ENCODE results near the gene IMMP2L. TPM values are rescaled to one million over a fixed set of nuclear protein-coding genes. Genes with fewer than 3 reads are reported as not detected.

The IMMP2L gene
- total and polyA plus RNA-seq, 2 of the 13 experiments (the other 11 are each of a cell fraction or from before 2014, with no cell fraction given): 7.8 to 16.9 TPM

- TF ChIP-seq SNAI1 (CRISPR knock-in tag; IDR thresholded peaks at IDR 0.05; ENCODE audit: borderline replicate concordance): no peak
- in situ Hi-C loops (cut with HindIII; ENCODE audit: extremely low pct_ligation_motif_present, low pct_unique_long_range_greater_than_20kb): no loop called here
- Histone ChIP-seq H3K9me3 (ENCODE audit: low read length) (no peaks in the 10 kb centered on the region), H3K9ac (ENCODE audit: insufficient read depth, low read depth, low read length) (no peak overlapping the region), H3K27ac (ENCODE audit: extremely low read length, insufficient read depth, low read length) (no peak overlapping the region), H3K4me2 (ENCODE audit: low read depth, low read length) (no peak overlapping the region), H3K4me1 (ENCODE audit: insufficient read depth, low read length) (no peaks in the 10 kb centered on the region), H4K20me1 (ENCODE audit: insufficient read depth, low read length) (no peaks in the 10 kb centered on the region), H3K4me3 (replicated peaks in 1 of 3; ENCODE audit: insufficient read depth in 1 of 3, low read depth in 2 of 3, low read length in 3 of 3) (no peak overlapping the region), H3K27me3 (ENCODE audit: control insufficient read depth in 1 of 2, insufficient read depth in 2 of 2, low read length in 2 of 2) (no peaks in the 10 kb centered on the region), H2AFZ (ENCODE audit: low read length) (no peak overlapping the region), H3K79me2 (ENCODE audit: insufficient read depth, low read length) (no peaks in the 10 kb centered on the region), H3K36me3 (replicated peaks in 1 of 2; ENCODE audit: control insufficient read depth in 1 of 2, insufficient read depth in 2 of 2, low read length in 2 of 2) (no peaks in the 10 kb centered on the region)
- intact Hi-C loops (cut with micrococcal nuclease; ENCODE audit: unreplicated experiment): no loop called here
- WGBS (ENCODE audit: low lambda C conversion rate): 36% methylated on average over 2 of the region's 2 CpGs
- ChIA-PET CTCF (ENCODE audit: low intra/inter-chr PET ratio, low total read pairs) (no interaction called here), POLR2A (no interaction called here)
- no TSS peak for BruUV-seq (replicated peaks)
- no peak for FAIRE-seq
- ATAC-seq: no peak
- no peak for DNase-seq (ENCODE audit: low spot score)
Measured at GRCh38 chr7:110688908-110689307, 873.4 kb downstream of the IMMP2L start.

DNA sequence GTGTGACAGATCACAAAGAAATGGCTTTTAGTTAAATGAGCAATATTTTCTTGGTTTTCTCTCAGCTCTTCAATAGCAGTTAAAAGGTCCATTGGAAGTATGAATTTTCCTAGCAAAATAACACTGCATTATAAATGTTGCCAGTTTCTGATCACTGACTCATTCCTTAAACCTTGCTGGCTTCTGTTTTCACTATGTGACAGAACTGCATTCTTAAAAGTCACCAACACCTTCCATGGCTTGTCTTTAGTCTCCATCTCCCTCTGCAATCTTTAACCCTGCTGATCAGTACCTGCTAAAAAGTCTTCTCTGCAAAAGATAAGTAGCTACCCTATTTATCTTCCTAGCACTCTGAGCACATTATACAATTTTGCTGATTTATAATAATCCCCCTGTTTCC, 876.4 kb downstream of the IMMP2L start:
- in situ Hi-C loops (cut with HindIII; ENCODE audit: extremely low pct_ligation_motif_present, low pct_unique_long_range_greater_than_20kb): no loop called here
- H3K4me3 ChIP-seq (replicated peaks in 1 of 3; ENCODE audit: insufficient read depth in 1 of 3, low read depth in 2 of 3, low read length in 3 of 3): no peak overlapping the region
- no peak overlapping the region for H2AFZ ChIP-seq (ENCODE audit: low read length)
- no peaks in the 10 kb centered on the region for H3K79me2 ChIP-seq (ENCODE audit: insufficient read depth, low read length)
- no peak overlapping the region for H3K9ac ChIP-seq (ENCODE audit: insufficient read depth, low read depth, low read length)
- ATAC-seq: no peak
- no peaks in the 10 kb centered on the region for H3K36me3 ChIP-seq (replicated peaks in 1 of 2; ENCODE audit: control insufficient read depth in 1 of 2, insufficient read depth in 2 of 2, low read length in 2 of 2)
- BruUV-seq (replicated peaks): no TSS peak
- no peak overlapping the region for H3K4me2 ChIP-seq (ENCODE audit: low read depth, low read length)
- no peaks in the 10 kb centered on the region for H3K9me3 ChIP-seq (ENCODE audit: low read length)
- no peak for DNase-seq (ENCODE audit: low spot score)
- ChIA-PET CTCF (ENCODE audit: low intra/inter-chr PET ratio, low total read pairs) (no interaction called here), POLR2A (no interaction called here)
- intact Hi-C loops (cut with micrococcal nuclease; ENCODE audit: unreplicated experiment): no loop called here
- H4K20me1 ChIP-seq (ENCODE audit: insufficient read depth, low read length): no peaks in the 10 kb centered on the region
- FAIRE-seq: no peak
- TF ChIP-seq BCL6 (CRISPR knock-in tag; IDR thresholded peaks at IDR 0.05) (no peak), CREBL2 (CRISPR knock-in tag; IDR thresholded peaks at IDR 0.05; ENCODE audit: borderline replicate concordance) (no peak), POLR2AphosphoS2 (IDR thresholded peaks at IDR 0.05; ENCODE audit: low read depth, low read length) (no peak), TCF12 (IDR thresholded peaks at IDR 0.05) (no peak), TCF12 (CRISPR knock-in tag; IDR thresholded peaks at IDR 0.05) (no peak), ZNF124 (CRISPR knock-in tag; IDR thresholded peaks at IDR 0.05) (no peak), SMAD1 (CRISPR knock-in tag; IDR thresholded peaks at IDR 0.05; ENCODE audit: borderline replicate concordance, low read depth) (no peak), ZNF253 (CRISPR knock-in tag; IDR thresholded peaks at IDR 0.05; ENCODE audit: borderline replicate concordance) (no peak), ZNF607 (CRISPR knock-in tag; IDR thresholded peaks at IDR 0.05; ENCODE audit: borderline replicate concordance) (no peak)
- TF ChIP-seq, protein P1, sequence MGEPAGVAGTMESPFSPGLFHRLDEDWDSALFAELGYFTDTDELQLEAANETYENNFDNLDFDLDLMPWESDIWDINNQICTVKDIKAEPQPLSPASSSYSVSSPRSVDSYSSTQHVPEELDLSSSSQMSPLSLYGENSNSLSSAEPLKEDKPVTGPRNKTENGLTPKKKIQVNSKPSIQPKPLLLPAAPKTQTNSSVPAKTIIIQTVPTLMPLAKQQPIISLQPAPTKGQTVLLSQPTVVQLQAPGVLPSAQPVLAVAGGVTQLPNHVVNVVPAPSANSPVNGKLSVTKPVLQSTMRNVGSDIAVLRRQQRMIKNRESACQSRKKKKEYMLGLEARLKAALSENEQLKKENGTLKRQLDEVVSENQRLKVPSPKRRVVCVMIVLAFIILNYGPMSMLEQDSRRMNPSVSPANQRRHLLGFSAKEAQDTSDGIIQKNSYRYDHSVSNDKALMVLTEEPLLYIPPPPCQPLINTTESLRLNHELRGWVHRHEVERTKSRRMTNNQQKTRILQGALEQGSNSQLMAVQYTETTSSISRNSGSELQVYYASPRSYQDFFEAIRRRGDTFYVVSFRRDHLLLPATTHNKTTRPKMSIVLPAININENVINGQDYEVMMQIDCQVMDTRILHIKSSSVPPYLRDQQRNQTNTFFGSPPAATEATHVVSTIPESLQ (CRISPR knock-in tag; conservative IDR thresholded peaks at IDR 0.05): no peak
- TF ChIP-seq, protein P2, sequence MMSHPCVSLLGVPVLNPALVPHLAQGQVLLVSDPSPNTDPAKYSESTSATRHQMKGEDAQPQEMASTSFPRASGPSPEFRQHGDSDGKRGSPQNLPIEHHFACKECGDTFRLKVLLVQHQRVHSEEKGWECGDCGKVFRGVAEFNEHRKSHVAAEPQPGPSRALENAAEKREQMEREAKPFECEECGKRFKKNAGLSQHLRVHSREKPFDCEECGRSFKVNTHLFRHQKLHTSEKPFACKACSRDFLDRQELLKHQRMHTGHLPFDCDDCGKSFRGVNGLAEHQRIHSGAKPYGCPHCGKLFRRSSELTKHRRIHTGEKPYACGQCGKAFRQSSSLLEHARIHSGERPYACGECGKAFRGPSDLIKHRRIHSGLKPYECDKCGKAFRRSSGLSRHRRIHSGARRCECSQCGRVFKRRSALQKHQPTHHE (CRISPR knock-in tag; IDR thresholded peaks at IDR 0.05; ENCODE audit: borderline replicate concordance): no peak
- no peaks in the 10 kb centered on the region for H3K4me1 ChIP-seq (ENCODE audit: insufficient read depth, low read length)
- no peaks in the 10 kb centered on the region for H3K27me3 ChIP-seq (ENCODE audit: control insufficient read depth in 1 of 2, insufficient read depth in 2 of 2, low read length in 2 of 2)
- H3K27ac ChIP-seq (ENCODE audit: extremely low read length, insufficient read depth, low read length): no peak overlapping the region

All from HepG2 (cell line).